ENCODE results near the gene GDI2.

The GDI2 gene

DNA sequence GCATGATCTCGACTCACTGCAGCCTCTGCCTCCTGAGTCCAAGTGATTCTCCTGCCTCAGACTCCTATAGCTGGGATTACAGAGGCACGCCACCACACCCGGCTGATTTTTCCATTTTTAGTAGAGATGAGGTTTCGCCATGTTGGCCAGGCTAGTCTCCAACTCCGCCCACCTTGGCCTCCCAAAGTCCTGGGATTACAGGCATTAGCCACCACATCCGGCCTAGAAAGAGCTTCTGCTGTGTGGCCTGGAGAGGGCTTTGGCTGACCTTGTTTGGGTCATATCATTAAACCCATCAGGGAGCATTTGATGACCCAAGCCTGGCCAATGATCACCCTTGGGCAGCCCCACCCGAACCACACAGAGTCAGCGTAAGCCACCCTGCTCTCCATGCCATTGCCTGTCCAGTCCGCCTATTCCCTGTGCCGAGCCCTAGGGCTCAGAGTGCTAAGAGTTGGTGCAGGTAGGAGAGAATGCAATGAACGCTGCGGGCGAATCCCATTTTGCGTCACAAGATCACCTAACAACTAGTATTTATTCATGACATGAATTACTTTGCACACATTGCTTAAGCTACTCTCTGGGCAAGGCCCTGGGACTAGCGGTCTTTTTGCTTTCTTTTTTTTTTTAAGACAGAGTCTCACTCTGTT, 22.3 kb upstream of the GDI2 start:
- H3K9ac ChIP-seq (ENCODE audit: low read length), result no peak overlapping the region
- peaks cover 7% of the 10 kb centered on the region for H3K4me1 ChIP-seq (ENCODE audit: low read length)

DNA sequence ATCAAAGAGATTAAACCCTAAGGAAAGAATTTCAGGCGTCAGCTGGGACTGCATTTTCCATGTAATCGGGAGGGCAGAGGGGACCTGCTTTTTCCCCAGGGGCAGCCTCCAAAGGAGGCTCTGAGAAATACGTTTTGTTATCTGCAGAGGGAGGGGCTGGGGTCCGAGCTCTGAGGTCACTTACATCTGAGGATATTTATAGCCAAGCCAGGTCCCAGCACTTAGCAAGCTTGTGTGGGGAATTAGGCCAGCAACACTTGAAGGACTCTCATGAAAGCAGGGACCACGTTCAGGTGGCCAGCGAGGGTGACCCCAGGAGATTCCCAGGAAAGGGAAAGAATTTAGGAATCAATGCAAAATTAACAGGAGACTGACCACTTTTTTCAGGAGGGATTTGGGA, 20.6 kb upstream of the GDI2 start:
- no peaks in the 10 kb centered on the region for H3K27me3 ChIP-seq (ENCODE audit: low read depth, low read length)
- no peak overlapping the region for H3K4me3 ChIP-seq (ENCODE audit: low read length)
- no peaks in the 10 kb centered on the region for H3K9me3 ChIP-seq (ENCODE audit: insufficient read depth, low read length)
- H3K4me2 ChIP-seq (ENCODE audit: low read length), result no peak overlapping the region
- H2AFZ ChIP-seq (ENCODE audit: low read depth, low read length), result no peak overlapping the region
- H3K9ac ChIP-seq (ENCODE audit: low read length), result no peak overlapping the region
- no peaks in the 10 kb centered on the region for H3K79me2 ChIP-seq (ENCODE audit: low read length)
- H3K4me1 ChIP-seq (ENCODE audit: low read length), result no peaks in the 10 kb centered on the region
- no peaks in the 10 kb centered on the region for H3K36me3 ChIP-seq (replicated peaks; ENCODE audit: low read depth, low read length)
- no peak for TF ChIP-seq EZH2phosphoT487 (IDR thresholded peaks at IDR 0.05; ENCODE audit: low read depth)
- TF ChIP-seq, protein P1, sequence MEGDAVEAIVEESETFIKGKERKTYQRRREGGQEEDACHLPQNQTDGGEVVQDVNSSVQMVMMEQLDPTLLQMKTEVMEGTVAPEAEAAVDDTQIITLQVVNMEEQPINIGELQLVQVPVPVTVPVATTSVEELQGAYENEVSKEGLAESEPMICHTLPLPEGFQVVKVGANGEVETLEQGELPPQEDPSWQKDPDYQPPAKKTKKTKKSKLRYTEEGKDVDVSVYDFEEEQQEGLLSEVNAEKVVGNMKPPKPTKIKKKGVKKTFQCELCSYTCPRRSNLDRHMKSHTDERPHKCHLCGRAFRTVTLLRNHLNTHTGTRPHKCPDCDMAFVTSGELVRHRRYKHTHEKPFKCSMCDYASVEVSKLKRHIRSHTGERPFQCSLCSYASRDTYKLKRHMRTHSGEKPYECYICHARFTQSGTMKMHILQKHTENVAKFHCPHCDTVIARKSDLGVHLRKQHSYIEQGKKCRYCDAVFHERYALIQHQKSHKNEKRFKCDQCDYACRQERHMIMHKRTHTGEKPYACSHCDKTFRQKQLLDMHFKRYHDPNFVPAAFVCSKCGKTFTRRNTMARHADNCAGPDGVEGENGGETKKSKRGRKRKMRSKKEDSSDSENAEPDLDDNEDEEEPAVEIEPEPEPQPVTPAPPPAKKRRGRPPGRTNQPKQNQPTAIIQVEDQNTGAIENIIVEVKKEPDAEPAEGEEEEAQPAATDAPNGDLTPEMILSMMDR (IDR thresholded peaks at IDR 0.05; ENCODE audit: low read depth, low read length), result no peak
- H3K27ac ChIP-seq (ENCODE audit: low read length), result no peak overlapping the region
- no peaks in the 10 kb centered on the region for H4K20me1 ChIP-seq (ENCODE audit: insufficient read depth, low read length)

More for the DNA sequence above, 22.3 kb upstream of the GDI2 start:
- H3K9me3 ChIP-seq (ENCODE audit: insufficient read depth, low read length), result no peaks in the 10 kb centered on the region
- no peak overlapping the region for H3K4me2 ChIP-seq (ENCODE audit: low read length)
- H2AFZ ChIP-seq (ENCODE audit: low read depth, low read length), result no peak overlapping the region
- H4K20me1 ChIP-seq (ENCODE audit: insufficient read depth, low read length), result no peaks in the 10 kb centered on the region
- H3K27me3 ChIP-seq (ENCODE audit: low read depth, low read length), result no peaks in the 10 kb centered on the region
- no peak overlapping the region for H3K4me3 ChIP-seq (ENCODE audit: low read length)
- no peaks in the 10 kb centered on the region for H3K36me3 ChIP-seq (replicated peaks; ENCODE audit: low read depth, low read length)
- H3K27ac ChIP-seq (ENCODE audit: low read length), result no peak overlapping the region
- TF ChIP-seq EZH2phosphoT487 (IDR thresholded peaks at IDR 0.05; ENCODE audit: low read depth), result no peak
- TF ChIP-seq, protein P1 (IDR thresholded peaks at IDR 0.05; ENCODE audit: low read depth, low read length), result no peak
- H3K79me2 ChIP-seq (ENCODE audit: low read length), result no peaks in the 10 kb centered on the region

DNA sequence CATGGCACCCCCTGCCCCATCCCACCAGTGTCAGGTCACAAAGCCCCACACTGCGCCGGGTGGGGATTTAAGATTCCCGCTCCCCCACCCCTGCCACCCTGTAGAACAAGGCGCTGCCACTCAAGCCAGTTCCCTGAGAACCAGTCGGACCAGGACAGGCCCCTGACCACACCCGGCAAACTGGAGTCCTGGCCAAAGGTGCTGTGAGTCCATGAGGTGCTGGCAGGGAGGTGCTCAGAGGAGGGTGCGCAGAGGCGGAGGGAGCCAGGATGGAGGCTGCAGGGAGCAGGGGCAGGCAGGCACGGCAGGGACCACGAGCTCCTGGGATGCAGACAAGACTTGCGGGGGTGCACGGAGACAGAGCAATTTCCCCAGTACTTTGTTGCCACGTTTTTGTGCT, 19.7 kb upstream of the GDI2 start:
- Histone ChIP-seq H3K9ac (ENCODE audit: low read length) (no peak overlapping the region), H3K4me1 (ENCODE audit: low read length) (no peaks in the 10 kb centered on the region), H3K36me3 (replicated peaks; ENCODE audit: low read depth, low read length) (no peaks in the 10 kb centered on the region), H2AFZ (ENCODE audit: low read depth, low read length) (no peak overlapping the region), H3K27me3 (ENCODE audit: low read depth, low read length) (no peaks in the 10 kb centered on the region), H3K27ac (ENCODE audit: low read length) (no peak overlapping the region), H3K9me3 (ENCODE audit: insufficient read depth, low read length) (no peaks in the 10 kb centered on the region), H3K4me2 (ENCODE audit: low read length) (no peak overlapping the region), H3K79me2 (ENCODE audit: low read length) (no peaks in the 10 kb centered on the region), H4K20me1 (ENCODE audit: insufficient read depth, low read length) (no peaks in the 10 kb centered on the region), H3K4me3 (ENCODE audit: low read length) (no peak overlapping the region)
- TF ChIP-seq EZH2phosphoT487 (IDR thresholded peaks at IDR 0.05; ENCODE audit: low read depth), result no peak
- TF ChIP-seq, protein P1 (IDR thresholded peaks at IDR 0.05; ENCODE audit: low read depth, low read length), result no peak

DNA sequence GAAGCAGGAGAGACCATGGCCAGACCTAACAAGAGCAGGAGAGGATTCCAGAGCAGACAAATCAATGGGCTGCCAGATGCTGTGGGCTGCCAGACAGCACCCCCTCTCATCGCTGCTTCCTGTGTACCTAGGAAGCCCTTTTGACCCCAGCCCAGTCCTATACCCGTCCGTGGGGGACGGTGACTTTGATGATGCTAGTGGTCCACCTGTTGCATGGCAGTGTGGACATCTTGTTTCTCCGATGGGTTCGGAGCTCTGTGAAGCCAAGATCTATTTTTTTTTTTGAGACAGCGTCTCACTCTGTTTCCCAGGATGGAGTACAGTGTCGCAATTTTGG, 18.2 kb upstream of the GDI2 start:
- H3K4me1 ChIP-seq (ENCODE audit: low read length), result no peaks in the 10 kb centered on the region
- H2AFZ ChIP-seq (ENCODE audit: low read depth, low read length), result no peak overlapping the region
- no peaks in the 10 kb centered on the region for H4K20me1 ChIP-seq (ENCODE audit: insufficient read depth, low read length)
- no peak for TF ChIP-seq EZH2phosphoT487 (IDR thresholded peaks at IDR 0.05; ENCODE audit: low read depth)
- TF ChIP-seq, protein P1 (IDR thresholded peaks at IDR 0.05; ENCODE audit: low read depth, low read length), result no peak
- H3K79me2 ChIP-seq (ENCODE audit: low read length), result no peaks in the 10 kb centered on the region
- H3K9me3 ChIP-seq (ENCODE audit: insufficient read depth, low read length), result no peaks in the 10 kb centered on the region
- H3K4me2 ChIP-seq (ENCODE audit: low read length), result no peak overlapping the region
- H3K27me3 ChIP-seq (ENCODE audit: low read depth, low read length), result no peaks in the 10 kb centered on the region
- H3K36me3 ChIP-seq (replicated peaks; ENCODE audit: low read depth, low read length), result no peaks in the 10 kb centered on the region
- H3K4me3 ChIP-seq (ENCODE audit: low read length), result no peak overlapping the region
- no peak overlapping the region for H3K27ac ChIP-seq (ENCODE audit: low read length)
- H3K9ac ChIP-seq (ENCODE audit: low read length), result no peak overlapping the region
